ENCODE measurements around the gene ZNF112.

The ZNF112 gene

GRCh38 chr19:44280916-44281315 is 75.6 kb downstream of the ZNF112 start:
- DNase-seq (ENCODE audit: low read depth), result no peak

- no peak for DNase-seq (ENCODE audit: low read depth)
These were observed 78.2 kb downstream of the ZNF112 start for GRCh38 chr19:44278181-44278690.

DNA sequence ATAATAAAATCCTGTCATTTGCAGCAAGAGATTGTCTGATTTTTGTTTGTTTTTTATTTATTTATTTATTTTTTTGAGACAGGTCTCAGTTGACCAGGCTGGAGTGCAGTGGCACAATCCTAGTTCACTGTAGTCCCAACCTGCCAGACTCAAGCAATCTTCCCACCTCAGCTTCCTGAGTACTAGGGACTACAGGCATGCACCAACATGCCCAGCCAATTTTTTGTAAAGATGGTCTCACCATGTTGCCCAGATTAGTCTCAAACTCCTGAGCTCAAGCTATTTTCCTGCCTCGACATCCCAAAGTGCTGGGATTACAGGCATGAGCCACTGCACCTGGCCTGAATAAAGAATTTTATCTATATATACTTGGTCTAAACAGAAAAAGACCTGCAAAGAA is 79.1 kb downstream of the ZNF112 start:
- DNase-seq (ENCODE audit: low read depth), result no peak

All from stimulated activated CD8-positive, alpha-beta memory T cell treated with anti-CD3 and anti-CD28 coated beads, Interleukin-15, amount 100 ng/mL, for 1 hour (primary cell).